ENCODE results near the gene FLNC. TPM values are rescaled to one million over a fixed set of nuclear protein-coding genes. Genes with fewer than 3 reads are reported as not detected.
A peak's percentile ranks its signal among the peaks of the same experiment; 100 is the strongest.

FLNC gene
- total and polyA plus RNA-seq, 9 of the 15 experiments (the other 6 are each of a cell fraction or from before 2014, with no cell fraction given) = 0.90 to 155 (median 28.8) TPM

GRCh38 chr7:128830231-128831177 is at the start of gene FLNC (continued):
- TF ChIP-seq PRDM10 (IDR thresholded peaks at IDR 0.05; ENCODE audit: partially characterized antibody) (no peak), NUFIP1 (IDR thresholded peaks at IDR 0.05; ENCODE audit: partially characterized antibody) (no peak), RNF219 (CRISPR knock-in tag; IDR thresholded peaks at IDR 0.05) (no peak), EP400 (IDR thresholded peaks at IDR 0.05) (no peak; the same call in 1 of the 2 replicates), MAFK (IDR thresholded peaks at IDR 0.05; ENCODE audit: low read length) (no peak), RAD21 (CRISPR knock-in tag; conservative IDR thresholded peaks at IDR 0.05 in 1 of 2, IDR thresholded peaks at IDR 0.05 in 1 of 2) (peak in 1 of 2 experiments; percentile 15; a peak in 1 of 4 replicates), ATF7 (IDR thresholded peaks at IDR 0.05) (no peak; the same call in 1 of the 2 replicates), JUN (IDR thresholded peaks at IDR 0.05; ENCODE audit: borderline replicate concordance, low read depth, low read length) (no peak), JUN (CRISPR knock-in tag; IDR thresholded peaks at IDR 0.05; ENCODE audit: borderline replicate concordance) (no peak; the same call in 1 of the 2 replicates), CREB1 (IDR thresholded peaks at IDR 0.05) (no peak; the same call in 1 of the 2 replicates), CREB1 (CRISPR knock-in tag; IDR thresholded peaks at IDR 0.05) (peak; percentile 67), TRIM28 (IDR thresholded peaks at IDR 0.05) (0 out of 2 replicates have a peak, but pooled peaks have one; percentile 20), CHCHD3 (CRISPR knock-in tag; IDR thresholded peaks at IDR 0.05) (no peak), ERF (CRISPR knock-in tag; IDR thresholded peaks at IDR 0.05) (peak; percentile 80; the same call in 1 of the 2 replicates), XRCC4 (IDR thresholded peaks at IDR 0.05; ENCODE audit: extremely low read depth, insufficient read depth, insufficient read length) (no peak), HSF4 (CRISPR knock-in tag; IDR thresholded peaks at IDR 0.05; ENCODE audit: borderline replicate concordance) (no peak), ZFP36 (IDR thresholded peaks at IDR 0.05; ENCODE audit: low read depth, low read length, partially characterized antibody) (no peak), BRD9 (IDR thresholded peaks at IDR 0.05; ENCODE audit: low read depth, partially characterized antibody) (peak; percentile 73), SLC30A9 (CRISPR knock-in tag; IDR thresholded peaks at IDR 0.05) (0 out of 2 replicates have a peak, but pooled peaks have one; percentile 23), IRF9 (tag; IDR thresholded peaks at IDR 0.05) (no peak), EHMT2 (IDR thresholded peaks at IDR 0.05) (no peak), EGR1 (conservative IDR thresholded peaks at IDR 0.05) (peak; percentile 71)
